OCI-LY1 (cell line): ENCODE data around the gene TDRD12.

ENCODE experiments used
- EZH2 ChIP-seq: fragments of 200-600 bp; sonication (generic), shearing (Covaris generic); IDR thresholded peaks from 2 replicates; pipeline ENCODE4 v1.8.0; 2017; ENCODE audit warnings: borderline replicate concordance, mixed run types, mild to moderate bottlenecking, antibody characterized with exemption, low read length, moderate library complexity, mixed read lengths
- TF ChIP-seq, protein P1 (sequence below): fragments of 200-600 bp; sonication (generic), shearing (Covaris generic); IDR thresholded peaks from 2 replicates; pipeline ENCODE4 v1.5.1; 2017; ENCODE audit warnings: mild to moderate bottlenecking, antibody characterized with exemption, low read length, moderate library complexity, mixed read lengths

DNA sequence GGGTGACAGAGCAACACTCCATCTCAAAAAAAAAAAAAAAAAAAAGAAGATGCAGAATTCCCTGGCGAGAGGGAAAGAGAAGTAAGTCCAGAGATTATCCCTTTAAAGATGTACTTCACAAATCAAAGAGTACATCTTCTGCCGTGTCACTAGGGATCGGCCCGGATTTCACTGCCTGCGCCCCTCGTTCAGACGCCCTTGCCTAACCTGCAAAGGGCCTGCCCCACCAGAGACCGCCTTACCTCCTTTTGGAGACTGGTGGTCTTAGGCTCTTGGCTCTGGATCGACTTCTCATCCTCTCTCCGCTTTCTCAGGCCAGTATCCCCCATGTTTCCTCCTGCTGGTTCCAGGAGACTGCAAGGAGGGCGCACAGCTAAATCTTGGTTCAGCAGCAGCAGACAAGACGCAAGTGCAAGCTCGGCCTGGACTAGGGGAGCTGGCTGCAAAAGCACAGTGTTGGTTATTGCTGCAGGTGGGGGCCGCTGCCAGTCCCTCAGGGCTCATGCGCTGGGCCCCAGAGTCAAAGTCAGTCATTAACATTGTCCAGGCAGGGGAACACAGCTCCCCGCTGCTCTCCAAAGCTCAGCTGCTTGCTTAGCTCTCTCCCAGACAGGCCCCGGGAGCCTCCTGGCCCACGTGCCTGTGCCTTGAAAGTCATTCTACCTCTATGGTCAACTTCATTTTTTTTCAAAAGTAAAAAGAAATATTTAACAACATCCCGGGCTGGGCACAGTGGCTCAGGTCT lies 148.8 kb downstream of the TDRD12 start:
- TF ChIP-seq, protein P1, sequence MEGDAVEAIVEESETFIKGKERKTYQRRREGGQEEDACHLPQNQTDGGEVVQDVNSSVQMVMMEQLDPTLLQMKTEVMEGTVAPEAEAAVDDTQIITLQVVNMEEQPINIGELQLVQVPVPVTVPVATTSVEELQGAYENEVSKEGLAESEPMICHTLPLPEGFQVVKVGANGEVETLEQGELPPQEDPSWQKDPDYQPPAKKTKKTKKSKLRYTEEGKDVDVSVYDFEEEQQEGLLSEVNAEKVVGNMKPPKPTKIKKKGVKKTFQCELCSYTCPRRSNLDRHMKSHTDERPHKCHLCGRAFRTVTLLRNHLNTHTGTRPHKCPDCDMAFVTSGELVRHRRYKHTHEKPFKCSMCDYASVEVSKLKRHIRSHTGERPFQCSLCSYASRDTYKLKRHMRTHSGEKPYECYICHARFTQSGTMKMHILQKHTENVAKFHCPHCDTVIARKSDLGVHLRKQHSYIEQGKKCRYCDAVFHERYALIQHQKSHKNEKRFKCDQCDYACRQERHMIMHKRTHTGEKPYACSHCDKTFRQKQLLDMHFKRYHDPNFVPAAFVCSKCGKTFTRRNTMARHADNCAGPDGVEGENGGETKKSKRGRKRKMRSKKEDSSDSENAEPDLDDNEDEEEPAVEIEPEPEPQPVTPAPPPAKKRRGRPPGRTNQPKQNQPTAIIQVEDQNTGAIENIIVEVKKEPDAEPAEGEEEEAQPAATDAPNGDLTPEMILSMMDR: no peak
- TF ChIP-seq EZH2: no peak
